ENCODE results near the gene IRF8.
"Not testable (repeated sequence)": the region's sequence is repeated elsewhere in the genome, so short reads cannot be mapped to it uniquely, and the experiment has no call there.

Gene IRF8

DNA sequence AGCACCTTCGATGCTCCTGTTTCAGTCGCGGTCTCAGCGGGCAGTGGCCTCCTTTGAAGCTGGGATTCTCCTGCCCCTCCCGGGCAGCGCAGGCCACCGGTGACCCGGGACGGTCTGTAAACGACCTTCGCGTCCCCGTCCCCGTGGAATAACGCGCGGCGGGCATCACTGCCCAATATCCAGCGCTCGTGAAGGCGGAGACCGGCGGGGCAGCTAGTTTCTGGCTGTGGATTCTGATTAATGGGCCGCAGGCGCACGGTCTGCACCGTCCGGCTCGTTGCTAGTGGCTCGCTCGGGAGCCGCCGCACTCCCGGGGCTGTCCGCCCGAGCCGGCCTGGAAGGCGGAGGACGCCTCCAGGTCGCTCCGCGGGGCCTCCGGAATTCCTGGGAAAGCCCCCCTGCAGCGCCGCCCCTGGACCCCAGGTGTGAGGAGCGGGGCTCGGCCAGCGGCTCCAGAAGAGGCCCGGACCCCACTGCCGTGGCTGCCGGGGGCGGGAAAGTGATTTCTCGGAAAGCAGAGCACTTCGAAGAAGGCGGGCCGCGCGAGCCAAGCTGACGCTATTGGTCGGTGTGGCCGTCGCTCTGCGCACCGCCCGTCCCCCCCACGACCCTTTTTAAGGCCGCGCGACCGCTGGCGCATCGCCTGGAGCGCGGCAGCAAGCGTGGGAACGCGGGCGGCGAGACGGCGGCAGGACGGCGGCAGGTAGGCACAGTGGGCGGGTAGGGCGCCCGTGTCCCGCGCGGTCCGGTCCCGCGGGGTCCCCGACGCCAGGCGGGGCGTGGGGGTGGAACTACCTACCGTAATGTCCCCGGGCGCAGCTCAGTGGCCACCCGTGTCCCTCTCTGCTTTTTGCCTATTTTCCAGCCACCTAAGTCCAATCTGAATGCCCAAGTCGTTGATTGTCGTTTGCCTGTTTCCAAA, at the start of gene IRF8:
IRF8 (plus strand) TSS at position 642 of the 922 bp plus-strand sequence. CDS start 3,854 bp downstream, outside the sequence.
- DNase-seq = no peak

DNA sequence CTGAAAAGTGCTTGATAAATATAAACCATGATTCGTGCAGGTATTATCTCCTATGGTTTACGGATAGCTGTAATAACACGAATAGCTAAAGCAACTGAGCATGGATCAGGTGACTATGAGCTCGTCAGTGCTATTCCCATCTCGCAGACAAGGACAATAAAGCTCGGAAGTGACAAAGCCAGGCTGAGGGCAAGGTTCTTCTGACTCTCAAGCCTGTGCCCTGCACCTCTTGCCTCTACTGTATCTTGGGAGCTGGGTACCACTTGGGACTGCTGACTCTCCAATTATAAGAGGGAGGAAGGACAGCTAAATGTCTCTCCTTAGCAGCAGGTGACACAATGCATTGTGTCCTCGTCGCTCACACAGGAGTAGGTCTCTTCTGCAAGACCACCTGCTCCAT, 49.6 kb upstream of the IRF8 start:
- no peak for DNase-seq

DNA sequence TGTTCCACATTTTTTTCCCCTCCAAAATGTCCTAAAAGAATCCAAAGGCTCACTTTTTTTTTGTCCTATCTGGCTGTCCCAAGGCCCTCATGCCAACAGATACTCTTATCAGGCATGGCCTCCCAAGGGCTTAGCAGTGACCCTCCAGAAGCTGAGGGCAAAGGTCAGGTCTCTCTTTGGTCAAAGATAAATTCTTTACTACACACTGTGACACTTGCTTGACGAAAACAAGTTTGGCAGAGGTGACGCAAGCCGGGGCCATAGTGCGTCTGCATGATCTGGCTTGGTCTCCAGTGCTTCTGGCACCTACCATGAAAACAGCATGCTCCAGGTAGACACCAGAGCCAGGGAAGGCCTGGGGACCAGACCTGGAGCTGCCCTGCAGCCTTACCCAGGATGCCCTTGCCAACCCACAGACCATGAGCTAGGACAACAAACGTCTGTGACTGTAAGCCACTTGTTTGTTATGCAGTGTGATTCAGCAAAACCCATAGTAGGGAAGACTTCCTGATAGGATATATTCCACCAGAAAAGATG, 48.5 kb upstream of the IRF8 start:
- DNase-seq = no peak

DNA sequence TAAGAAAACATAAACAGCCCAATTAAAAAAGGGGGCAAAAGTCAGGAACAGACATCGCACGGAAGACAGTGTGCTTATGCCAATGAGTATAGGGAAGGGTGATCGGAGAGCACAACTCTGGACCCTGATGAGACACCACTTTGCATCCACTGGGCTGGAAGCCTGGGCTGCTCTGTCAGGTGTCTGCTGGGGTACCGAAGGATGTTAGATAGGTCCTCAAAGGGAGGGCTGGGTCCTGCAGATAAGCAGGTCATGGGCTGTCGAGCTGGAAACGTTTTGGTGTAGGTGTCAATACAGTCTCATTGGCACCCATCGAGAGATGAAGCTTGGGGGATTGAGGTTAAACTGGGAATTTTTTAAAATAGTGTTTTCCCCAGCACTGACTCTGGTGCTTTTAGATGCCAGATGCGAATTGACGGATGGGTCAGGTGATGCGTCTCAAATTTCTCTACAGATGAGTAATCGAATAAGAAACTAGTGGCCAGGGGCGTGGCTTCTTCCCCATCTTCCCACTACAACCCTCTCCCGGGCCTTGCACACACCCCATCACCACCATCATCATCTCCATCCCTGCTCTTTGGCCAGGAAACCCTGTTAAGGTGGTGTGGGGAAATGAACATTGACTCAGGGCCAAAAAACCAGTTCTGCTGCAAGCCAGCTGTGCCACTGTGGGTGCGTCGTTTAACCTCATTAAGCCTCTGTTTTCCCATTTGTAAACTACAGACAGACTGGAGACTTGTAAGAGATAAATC, 47.8 kb upstream of the IRF8 start:
- no peak for DNase-seq

DNA sequence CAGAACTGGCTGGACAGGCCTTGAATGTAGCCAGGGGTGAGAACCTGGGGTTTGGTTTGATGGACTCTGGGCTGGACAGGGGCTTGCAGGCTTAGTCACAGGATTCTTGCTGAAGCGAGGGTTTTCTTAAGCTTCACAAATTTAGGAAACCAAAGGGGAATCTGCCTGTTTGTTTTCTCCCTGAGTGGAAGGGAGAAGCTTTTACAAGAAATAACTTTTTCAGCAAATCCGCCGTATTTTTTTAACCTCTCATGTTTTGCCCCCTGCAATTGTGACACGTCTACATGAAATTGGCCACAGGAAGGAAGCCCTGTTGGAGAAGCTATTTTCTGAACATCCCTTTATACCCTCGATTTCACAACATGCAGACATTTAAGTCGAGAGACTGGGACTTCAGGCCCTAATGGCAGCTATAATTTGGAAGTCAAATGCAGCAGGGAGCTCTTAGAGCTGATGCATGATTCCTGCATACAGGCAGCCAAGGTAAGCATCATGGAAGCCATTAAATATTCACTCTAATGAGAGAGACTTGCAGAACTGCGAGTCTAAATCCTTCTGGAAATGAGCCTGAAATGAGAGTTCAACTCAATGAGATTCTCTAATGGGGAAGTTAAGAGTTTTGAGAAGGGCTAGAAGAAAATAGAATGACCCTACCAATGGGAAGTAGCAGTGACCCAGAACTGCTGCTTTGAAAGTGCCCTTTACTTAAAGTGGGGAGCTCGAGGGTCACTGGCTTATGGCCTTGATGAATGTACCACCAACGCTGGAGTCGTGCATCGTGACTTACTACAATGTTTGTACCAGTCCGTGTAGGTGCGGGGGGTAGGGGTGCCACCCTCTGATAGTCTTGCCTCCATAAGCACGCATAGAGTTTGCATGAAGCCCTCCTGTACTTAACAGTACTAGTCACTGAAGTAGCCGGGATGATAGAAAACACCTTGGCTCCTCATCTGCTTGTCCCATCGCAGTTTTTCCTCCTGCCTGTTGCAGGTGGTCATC, 45.1 kb upstream of the IRF8 start:
- no peak for DNase-seq

- no peak for DNase-seq
Measured at GRCh38 chr16:85854935-85855334, 44.0 kb upstream of the IRF8 start.

DNA sequence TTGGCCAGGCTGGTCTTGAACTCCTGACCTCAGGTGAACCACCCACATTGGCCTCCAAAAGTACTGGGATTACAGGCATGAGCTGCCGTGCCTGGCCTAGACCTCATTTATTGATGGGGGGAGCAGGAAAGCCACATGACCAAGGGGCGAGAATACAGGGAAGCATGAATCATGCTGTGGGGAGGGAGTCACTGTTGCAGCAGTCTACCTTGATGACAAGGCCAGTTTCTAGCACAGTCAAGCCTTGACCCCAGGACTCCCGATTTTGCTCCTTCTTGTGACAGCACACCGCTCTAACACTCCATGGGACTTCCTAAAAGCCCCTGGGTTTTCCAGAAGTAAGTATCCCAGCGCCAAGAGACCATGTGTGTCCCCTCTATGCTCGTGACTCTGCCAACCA, 42.9 kb upstream of the IRF8 start:
- no peak for DNase-seq

DNA sequence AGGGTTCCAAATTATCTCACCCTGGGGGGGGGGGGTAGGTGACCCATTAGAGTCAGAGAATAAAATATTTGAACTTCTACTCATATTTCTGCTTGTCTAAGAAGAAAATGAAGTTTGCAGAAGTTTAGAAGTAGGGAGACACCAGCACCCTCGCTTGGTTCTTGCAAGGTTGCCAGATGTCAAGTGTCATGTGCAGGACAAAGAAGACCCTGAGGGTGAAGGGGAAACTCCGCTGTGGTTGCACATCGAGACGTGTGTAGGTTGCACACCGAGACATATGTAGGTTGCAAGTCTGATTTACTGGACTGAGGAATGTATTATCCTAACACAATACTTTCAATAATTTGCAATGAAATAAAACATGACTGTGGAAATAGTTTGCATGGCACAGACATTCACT, 42.4 kb upstream of the IRF8 start:
- no peak for DNase-seq

DNA sequence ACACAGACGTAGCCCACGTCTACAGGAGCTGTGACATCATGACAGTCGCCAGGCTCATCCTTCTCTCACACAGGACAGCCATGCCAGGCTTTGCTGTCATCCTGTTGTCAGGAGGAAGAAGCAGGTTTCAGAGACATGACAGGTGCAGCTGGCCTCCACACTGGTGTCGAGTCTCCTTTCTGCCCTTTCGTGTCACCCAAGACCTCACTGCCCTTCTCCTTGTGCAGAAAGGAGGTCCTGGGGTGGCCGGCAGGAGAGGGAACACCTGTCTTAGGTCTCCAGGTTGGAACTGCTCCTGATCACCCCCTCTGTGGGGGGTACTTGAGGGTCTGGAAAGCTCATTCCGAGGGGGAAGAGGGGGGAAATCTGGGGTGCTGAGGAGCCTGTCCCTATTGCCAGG, 41.6 kb upstream of the IRF8 start:
- no peak for DNase-seq

DNA sequence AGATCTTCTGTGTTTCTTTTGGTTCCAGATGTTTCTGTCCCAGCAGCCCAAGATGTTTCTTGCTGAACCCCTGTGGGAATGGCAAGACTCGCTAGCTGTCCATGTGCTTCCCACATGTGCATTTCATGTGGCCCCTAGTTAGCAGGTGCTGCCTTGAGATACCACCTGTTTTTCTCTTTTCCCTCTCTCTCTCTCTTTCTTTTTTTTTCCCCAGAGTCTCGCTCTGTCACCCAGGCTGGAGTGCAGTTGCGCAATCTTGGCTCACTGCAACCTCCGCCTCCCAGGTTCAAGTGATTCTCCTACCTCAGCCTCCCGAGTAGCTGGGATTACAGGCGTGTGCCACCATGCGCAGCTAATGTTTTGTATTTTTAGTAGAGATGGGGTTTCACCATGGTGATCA, 40.4 kb upstream of the IRF8 start:
- not testable (repeated sequence) for DNase-seq

GRCh38 chr16:85858984-85859817, 39.8 kb upstream of the IRF8 start:
- no peak for DNase-seq

- no peak for DNase-seq
Measured at GRCh38 chr16:85859818-85860125, 39.2 kb upstream of the IRF8 start.

GRCh38 chr16:85860413-85861094, 38.4 kb upstream of the IRF8 start:
- no peak for DNase-seq

DNA sequence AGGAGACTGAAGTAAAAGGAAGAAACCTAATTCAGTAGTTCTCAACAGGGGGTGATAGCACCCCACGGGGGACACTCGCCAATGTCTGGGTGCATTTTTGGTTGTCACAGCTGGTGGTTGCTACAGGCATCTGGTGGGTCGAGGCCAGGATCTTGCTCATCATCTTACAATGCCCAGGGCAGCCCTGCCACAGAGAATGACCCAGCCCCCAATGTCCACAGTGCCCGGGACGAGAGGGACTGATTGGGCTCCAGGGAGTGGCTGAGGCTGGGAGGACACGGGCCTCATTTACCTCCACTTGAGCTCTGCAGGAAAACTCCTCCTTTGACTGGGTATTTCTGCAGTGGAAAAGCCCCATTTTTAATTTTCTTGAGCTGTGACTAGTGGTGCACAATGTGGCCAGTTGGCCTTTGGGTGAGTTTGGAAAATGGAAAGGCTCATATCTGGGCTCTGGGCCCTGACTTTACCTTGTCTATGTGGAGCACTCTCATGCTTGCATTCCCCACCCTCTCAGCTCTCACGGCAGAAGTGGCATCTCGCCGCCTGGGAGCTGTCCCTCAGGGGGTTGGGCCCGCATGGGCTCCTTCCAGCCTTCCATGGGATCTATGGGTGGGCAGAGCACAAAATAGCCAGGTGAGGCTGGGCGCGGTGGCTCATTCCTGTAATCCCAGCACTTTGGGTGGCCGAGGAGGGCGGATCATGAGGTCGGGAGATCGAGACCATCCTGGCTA, 37.7 kb upstream of the IRF8 start:
- no peak for DNase-seq

DNA sequence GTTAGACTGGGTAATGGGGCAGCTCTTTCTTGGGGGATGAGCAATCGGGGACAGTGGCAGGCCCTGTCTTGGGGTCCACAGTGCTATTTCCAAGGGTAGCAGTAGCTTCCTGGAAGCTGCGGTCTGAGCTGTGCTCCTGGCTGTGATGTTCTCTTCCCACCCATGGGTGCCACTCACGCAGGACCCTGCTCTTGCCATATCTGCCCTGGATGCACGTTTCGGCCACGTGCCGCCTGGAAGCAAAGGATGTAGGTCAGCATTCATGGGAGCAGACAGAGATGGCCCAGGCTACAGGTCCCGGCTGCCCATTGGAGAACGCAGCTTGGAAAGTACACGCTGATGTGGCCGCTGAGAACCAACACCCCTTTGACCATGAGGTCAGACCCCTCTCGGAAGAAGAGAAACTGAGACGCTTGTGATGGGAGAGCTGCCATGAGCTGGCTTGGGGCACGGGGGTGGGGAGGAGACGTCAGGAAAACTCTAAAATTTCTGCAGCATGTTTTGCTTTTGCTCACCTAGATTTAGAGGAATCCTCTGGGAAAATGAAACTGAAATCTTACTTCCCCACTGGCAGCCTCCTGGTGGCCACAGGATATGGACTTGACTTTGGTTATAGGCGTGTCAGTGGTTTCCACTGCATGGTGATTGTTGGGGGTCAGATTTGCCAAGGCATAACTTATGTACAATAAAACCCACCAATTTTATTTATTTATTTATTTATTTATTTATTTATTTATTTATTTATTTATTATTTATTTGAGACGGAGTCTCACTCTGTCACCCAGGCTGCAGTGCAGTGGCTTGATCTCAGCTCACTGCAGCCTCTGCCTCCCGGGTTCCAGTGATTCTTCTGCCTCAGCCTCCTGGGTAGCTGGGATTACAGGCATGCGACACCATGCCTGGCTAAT, 36.2 kb upstream of the IRF8 start:
- no peak for DNase-seq

DNA sequence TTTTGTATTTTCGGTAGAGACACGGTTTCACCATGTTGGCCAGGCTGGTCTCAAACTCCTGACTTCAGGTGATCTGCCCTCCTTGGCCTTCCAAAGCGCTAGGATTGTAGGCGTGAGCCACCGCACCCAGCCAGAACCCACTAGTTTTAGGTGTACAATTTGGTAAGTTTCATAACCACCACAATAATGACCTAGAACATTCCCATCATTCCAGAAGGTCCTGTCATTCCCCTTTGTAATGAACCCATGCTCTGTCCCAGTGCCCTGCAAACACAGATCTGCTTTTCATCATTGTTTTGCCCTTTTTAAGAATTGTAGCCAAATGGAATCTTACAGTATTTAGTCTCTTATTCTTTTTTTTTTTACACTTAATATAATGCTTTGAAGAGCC, 35.6 kb upstream of the IRF8 start:
- DNase-seq = no peak

- DNase-seq = no peak
Measured at GRCh38 chr16:85864965-85865364, 34.0 kb upstream of the IRF8 start.

GRCh38 chr16:85867189-85867588, 31.8 kb upstream of the IRF8 start:
- no peak for DNase-seq

DNA sequence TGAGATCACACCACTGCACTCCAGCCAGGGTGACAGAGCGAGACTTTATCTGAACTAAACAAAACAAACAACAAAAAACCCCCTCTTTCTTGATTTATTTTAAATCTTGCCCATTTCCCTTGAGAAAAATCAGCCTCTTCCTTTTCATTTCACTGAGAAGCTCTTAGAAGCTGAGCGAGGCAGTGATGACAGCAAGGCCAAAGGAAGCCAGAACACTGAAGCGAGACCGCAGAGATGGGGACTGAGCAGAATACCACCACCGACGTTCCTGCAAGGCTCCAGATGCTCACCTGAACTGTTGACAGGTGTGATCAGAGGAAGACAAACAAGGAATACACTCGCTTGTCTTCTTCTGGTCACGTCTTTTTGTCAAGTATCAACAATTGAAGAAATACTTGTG, 30.5 kb upstream of the IRF8 start:
- DNase-seq = no peak

Data from NCI-H446 treated with DMSO at 0.1 percent for 48 hours (cell line).